Liver (tissue), 9 donors: ENCODE measurements around the gene SH3D19. TPM values are rescaled to one million over a fixed set of nuclear protein-coding genes. Genes with fewer than 3 reads are reported as not detected.

ENCODE experiments used
- DNase-seq: peaks from one replicate; pipeline ENCODE4 v3.0.0-alpha.2; 2017; ENCODE audit warnings: low spot score
- H3K27ac ChIP-seq, 2 donors: one replicate each; pipeline ENCODE4 v1.7.0; 2013; ENCODE audit warnings: inconsistent platforms in 2 of 2, low read length in 2 of 2, control low read depth in 1 of 2, low read depth in 1 of 2, mild to moderate bottlenecking in 1 of 2
- H3K27me3 ChIP-seq, 4 donors: one replicate each; pipeline versions ENCODE4 v1.6.1 to v1.7.0; 2013; ENCODE audit warnings: low read length in 3 of 4, inconsistent platforms in 1 of 4, mild to moderate bottlenecking in 1 of 4, moderate library complexity in 1 of 4; ENCODE audit not compliant: control insufficient read depth in 4 of 4, insufficient read depth in 4 of 4
- H3K36me3 ChIP-seq, 4 donors: one replicate each; pipeline versions ENCODE4 v1.6.1 to v1.7.0; 2013; ENCODE audit warnings: low read length in 3 of 4, mild to moderate bottlenecking in 3 of 4, low read depth in 1 of 4, moderate library complexity in 1 of 4; ENCODE audit not compliant: control insufficient read depth in 4 of 4, insufficient read depth in 3 of 4
- H3K4me1 ChIP-seq, 4 donors: one replicate each; pipeline versions ENCODE4 v1.6.1 to v1.7.0; 2013; ENCODE audit warnings: low read length in 3 of 4, mild to moderate bottlenecking in 3 of 4, moderate library complexity in 1 of 4; ENCODE audit not compliant: control insufficient read depth in 4 of 4, insufficient read depth in 4 of 4
- H3K4me3 ChIP-seq, 3 donors: one replicate each; pipeline versions ENCODE4 v1.6.1 to v1.7.0; 2013; ENCODE audit warnings: low read length in 3 of 3, control low read depth in 1 of 3, low read depth in 1 of 3, mild to moderate bottlenecking in 1 of 3
- H3K9ac ChIP-seq, 2 donors: one replicate each; pipeline ENCODE4 v1.7.0; 2013; ENCODE audit warnings: low read length in 2 of 2, mild to moderate bottlenecking in 2 of 2, moderate library complexity in 2 of 2, control low read depth in 1 of 2, low read depth in 1 of 2
- H3K9me3 ChIP-seq, 4 donors: one replicate each; pipeline versions ENCODE4 v1.6.1 to v1.7.0; 2013; ENCODE audit warnings: low read length in 3 of 4; ENCODE audit not compliant: control insufficient read depth in 4 of 4
- EGR1 ChIP-seq, 2 donors: IDR thresholded peaks; 2 replicates each; pipeline ENCODE4 v1.6.1; 2016 to 2018; ENCODE audit warnings: antibody characterized with exemption in 2 of 2, low read depth in 2 of 2
- FOXA2 ChIP-seq: IDR thresholded peaks from 2 replicates; pipeline ENCODE4 v1.6.1; 2016; ENCODE audit warnings: antibody characterized with exemption
- GABPA ChIP-seq, 2 donors: IDR thresholded peaks in 1 of 2; conservative IDR thresholded peaks in 1 of 2; 2 replicates each; pipeline ENCODE4 v1.6.1; 2016; ENCODE audit warnings: antibody characterized with exemption in 2 of 2, mild to moderate bottlenecking in 1 of 2, moderate library complexity in 1 of 2
- HNF4A ChIP-seq, 2 donors: conservative IDR thresholded peaks; 2 replicates each; pipeline ENCODE4 v1.6.1; 2016; ENCODE audit warnings: antibody characterized with exemption in 2 of 2, mild to moderate bottlenecking in 2 of 2
- HNF4G ChIP-seq: IDR thresholded peaks from 2 replicates; pipeline ENCODE4 v1.6.1; 2016; ENCODE audit warnings: antibody characterized with exemption
- JUND ChIP-seq, 2 donors: IDR thresholded peaks; 2 replicates each; pipeline ENCODE4 v1.6.1; 2016; ENCODE audit warnings: antibody characterized with exemption in 2 of 2
- NR2F2 ChIP-seq: IDR thresholded peaks from 2 replicates; pipeline ENCODE4 v1.6.1; 2016; ENCODE audit warnings: antibody characterized with exemption
- RAD21 ChIP-seq, 2 donors: IDR thresholded peaks; 2 replicates each; pipeline ENCODE4 v1.6.1; 2016; ENCODE audit warnings: antibody characterized with exemption in 2 of 2, mild to moderate bottlenecking in 2 of 2
- RXRA ChIP-seq, 2 donors: IDR thresholded peaks; 2 replicates each; pipeline ENCODE4 v1.6.1; 2017 to 2018; ENCODE audit warnings: antibody characterized with exemption in 2 of 2, mild to moderate bottlenecking in 1 of 2
- TAF1 ChIP-seq: conservative IDR thresholded peaks from 2 replicates; pipeline ENCODE4 v1.6.1; 2016; ENCODE audit warnings: antibody characterized with exemption, mild to moderate bottlenecking
- WGBS: extraction: QIAGEN DNeasy Blood & Tissue Kit; methylation state at CpG from one replicate; pipeline ENCODE4 v1.1.7; 2013; 5-methylcytosine and 5-hydroxymethylcytosine counted together
- polyA plus RNA-seq, 2 donors: library from polyadenylated mRNA; stranded (reverse) in 1 of 2; unstranded in 1 of 2; fragments of 200-250 nt in 1 of 2; fragments of >200 nt in 1 of 2; fragmentation: Nextera tagmentation in 1 of 2; extraction: Ambion mirVana in 1 of 2; gene quantifications; one replicate each; pipeline versions ENCODE4 v1.2.1 to v1.2.3, GENCODE V29; 2013 to 2015
- total RNA-seq, 2 donors: library from RNA; depleted of rRNA; stranded (reverse); fragments of >200 nt; gene quantifications; one replicate each; pipeline ENCODE4 v1.2.3, GENCODE V29; 2014
- TF ChIP-seq, protein P1 (sequence below): IDR thresholded peaks from 2 replicates; pipeline ENCODE4 v1.6.1; 2016; ENCODE audit warnings: antibody characterized with exemption
- TF ChIP-seq, protein P2 (sequence below): IDR thresholded peaks from 2 replicates; pipeline ENCODE4 v1.6.1; 2016; ENCODE audit warnings: antibody characterized with exemption, mild to moderate bottlenecking
- TF ChIP-seq, protein P3 (sequence below): IDR thresholded peaks from 2 replicates; pipeline ENCODE4 v1.6.1; 2016; ENCODE audit warnings: antibody characterized with exemption
- donor health status: healthy.
- donor health status: healthy.
- donor health status: healthy.
- donor health status: healthy.
- donor health status: healthy.

Gene SH3D19
- total and polyA plus RNA-seq, 4 donors: 11.0 to 22.2 (median 17.1) TPM

DNA sequence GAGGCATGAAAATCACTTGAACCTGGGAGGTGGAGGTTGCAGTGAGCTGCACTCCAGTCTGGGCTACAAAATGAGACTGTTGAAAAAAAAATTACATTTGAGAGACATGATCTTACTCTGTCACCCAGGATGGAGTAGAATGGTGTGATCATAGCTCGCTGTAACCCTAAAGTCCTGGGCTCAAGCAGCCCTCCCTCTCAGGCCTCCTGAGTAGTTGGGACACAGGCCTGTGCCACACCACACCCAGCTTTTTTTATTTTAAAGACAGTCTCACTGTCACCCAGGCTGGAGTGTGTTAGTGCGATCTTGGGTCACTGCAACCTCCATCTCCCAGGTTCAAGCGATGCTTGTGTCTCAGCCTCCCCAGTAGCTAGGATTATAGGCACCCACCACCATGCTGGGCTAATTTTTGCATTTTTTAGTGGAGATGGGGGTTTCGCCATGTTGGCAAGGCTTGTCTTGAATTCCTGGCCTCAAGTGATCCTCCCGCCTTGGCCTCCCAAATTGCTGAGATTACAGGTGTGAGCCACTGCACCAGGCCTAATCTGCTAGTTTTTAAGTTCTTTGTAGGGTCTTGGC, 219.9 kb downstream of the SH3D19 start:
- Histone ChIP-seq H3K9me3 (no peaks in the 10 kb centered on the region), H3K4me3 (no peak overlapping the region), H3K4me1 (peaks cover 0 to 13% (median 5%) of the 10 kb centered on the region in 4 donors), H3K27ac (no peak overlapping the region), H3K9ac (no peak overlapping the region), H3K27me3 (no peaks in the 10 kb centered on the region), H3K36me3 (peaks cover 19 to 58% (median 48%) of the 10 kb centered on the region in 4 donors)
- no peak for TF ChIP-seq HNF4G
- TF ChIP-seq FOXA2: no peak
- no peak for TF ChIP-seq RXRA (IDR thresholded peaks at IDR 0.05)
- TF ChIP-seq, protein P1, sequence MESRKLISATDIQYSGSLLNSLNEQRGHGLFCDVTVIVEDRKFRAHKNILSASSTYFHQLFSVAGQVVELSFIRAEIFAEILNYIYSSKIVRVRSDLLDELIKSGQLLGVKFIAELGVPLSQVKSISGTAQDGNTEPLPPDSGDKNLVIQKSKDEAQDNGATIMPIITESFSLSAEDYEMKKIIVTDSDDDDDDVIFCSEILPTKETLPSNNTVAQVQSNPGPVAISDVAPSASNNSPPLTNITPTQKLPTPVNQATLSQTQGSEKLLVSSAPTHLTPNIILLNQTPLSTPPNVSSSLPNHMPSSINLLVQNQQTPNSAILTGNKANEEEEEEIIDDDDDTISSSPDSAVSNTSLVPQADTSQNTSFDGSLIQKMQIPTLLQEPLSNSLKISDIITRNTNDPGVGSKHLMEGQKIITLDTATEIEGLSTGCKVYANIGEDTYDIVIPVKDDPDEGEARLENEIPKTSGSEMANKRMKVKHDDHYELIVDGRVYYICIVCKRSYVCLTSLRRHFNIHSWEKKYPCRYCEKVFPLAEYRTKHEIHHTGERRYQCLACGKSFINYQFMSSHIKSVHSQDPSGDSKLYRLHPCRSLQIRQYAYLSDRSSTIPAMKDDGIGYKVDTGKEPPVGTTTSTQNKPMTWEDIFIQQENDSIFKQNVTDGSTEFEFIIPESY: no peak
- no peak for TF ChIP-seq TAF1
- no peak for TF ChIP-seq RAD21 (IDR thresholded peaks at IDR 0.05)
- TF ChIP-seq JUND (IDR thresholded peaks at IDR 0.05): no peak
- DNase-seq: no peak
- WGBS: 97% methylated on average over 5 of the region's 5 CpGs

DNA sequence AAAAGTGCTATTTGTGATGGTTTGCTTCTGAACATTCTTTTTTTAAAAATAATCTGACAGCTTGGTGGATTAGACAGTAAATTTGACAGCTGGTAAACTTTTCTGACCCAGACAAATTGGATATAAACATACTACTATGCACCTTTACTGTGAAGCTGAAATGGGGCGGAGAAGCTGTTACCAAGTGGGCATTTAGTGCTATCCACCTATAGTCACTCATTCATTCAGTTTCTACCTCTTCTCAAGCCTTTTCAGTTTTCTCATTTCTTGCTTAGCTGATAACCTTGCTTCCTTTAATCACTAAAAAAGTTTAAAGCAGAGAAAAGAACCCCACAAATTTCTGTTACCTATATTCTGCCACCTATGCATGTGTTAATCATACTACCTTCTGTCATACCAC, 220.8 kb downstream of the SH3D19 start:
- H3K4me3 ChIP-seq: no peak overlapping the region
- DNase-seq: no peak
- 98% methylated on average over 1 of the region's 1 CpG for WGBS
- TF ChIP-seq EGR1 (IDR thresholded peaks at IDR 0.05; ENCODE audit: low read depth in 2 of 2) (no peak), RXRA (IDR thresholded peaks at IDR 0.05) (no peak), TAF1 (no peak), JUND (IDR thresholded peaks at IDR 0.05) (no peak), NR2F2 (no peak), HNF4A (conservative IDR thresholded peaks at IDR 0.05) (no peak), GABPA (IDR thresholded peaks at IDR 0.05 in 1 of 2, conservative IDR thresholded peaks at IDR 0.05 in 1 of 2) (no peak), RAD21 (IDR thresholded peaks at IDR 0.05) (no peak), FOXA2 (no peak)
- TF ChIP-seq, protein P2, sequence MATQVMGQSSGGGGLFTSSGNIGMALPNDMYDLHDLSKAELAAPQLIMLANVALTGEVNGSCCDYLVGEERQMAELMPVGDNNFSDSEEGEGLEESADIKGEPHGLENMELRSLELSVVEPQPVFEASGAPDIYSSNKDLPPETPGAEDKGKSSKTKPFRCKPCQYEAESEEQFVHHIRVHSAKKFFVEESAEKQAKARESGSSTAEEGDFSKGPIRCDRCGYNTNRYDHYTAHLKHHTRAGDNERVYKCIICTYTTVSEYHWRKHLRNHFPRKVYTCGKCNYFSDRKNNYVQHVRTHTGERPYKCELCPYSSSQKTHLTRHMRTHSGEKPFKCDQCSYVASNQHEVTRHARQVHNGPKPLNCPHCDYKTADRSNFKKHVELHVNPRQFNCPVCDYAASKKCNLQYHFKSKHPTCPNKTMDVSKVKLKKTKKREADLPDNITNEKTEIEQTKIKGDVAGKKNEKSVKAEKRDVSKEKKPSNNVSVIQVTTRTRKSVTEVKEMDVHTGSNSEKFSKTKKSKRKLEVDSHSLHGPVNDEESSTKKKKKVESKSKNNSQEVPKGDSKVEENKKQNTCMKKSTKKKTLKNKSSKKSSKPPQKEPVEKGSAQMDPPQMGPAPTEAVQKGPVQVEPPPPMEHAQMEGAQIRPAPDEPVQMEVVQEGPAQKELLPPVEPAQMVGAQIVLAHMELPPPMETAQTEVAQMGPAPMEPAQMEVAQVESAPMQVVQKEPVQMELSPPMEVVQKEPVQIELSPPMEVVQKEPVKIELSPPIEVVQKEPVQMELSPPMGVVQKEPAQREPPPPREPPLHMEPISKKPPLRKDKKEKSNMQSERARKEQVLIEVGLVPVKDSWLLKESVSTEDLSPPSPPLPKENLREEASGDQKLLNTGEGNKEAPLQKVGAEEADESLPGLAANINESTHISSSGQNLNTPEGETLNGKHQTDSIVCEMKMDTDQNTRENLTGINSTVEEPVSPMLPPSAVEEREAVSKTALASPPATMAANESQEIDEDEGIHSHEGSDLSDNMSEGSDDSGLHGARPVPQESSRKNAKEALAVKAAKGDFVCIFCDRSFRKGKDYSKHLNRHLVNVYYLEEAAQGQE: no peak
- TF ChIP-seq, protein P1: no peak
- TF ChIP-seq, protein P3, sequence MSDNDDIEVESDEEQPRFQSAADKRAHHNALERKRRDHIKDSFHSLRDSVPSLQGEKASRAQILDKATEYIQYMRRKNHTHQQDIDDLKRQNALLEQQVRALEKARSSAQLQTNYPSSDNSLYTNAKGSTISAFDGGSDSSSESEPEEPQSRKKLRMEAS: no peak
- H3K9ac ChIP-seq: no peak overlapping the region
- H3K36me3 ChIP-seq: peaks cover 19 to 58% (median 48%) of the 10 kb centered on the region in 4 donors
- H3K4me1 ChIP-seq: peaks cover 0 to 19% (median 5%) of the 10 kb centered on the region in 4 donors
- no peaks in the 10 kb centered on the region for H3K9me3 ChIP-seq
- no peaks in the 10 kb centered on the region for H3K27me3 ChIP-seq
- H3K27ac ChIP-seq: no peak overlapping the region
